ENCODE results near the gene UNG.

Gene UNG

GRCh38 chr12:109099431-109100020, 2.1 kb downstream of the UNG start:
- no peak for DNase-seq (ENCODE audit: low spot score)
- Histone ChIP-seq H3K27me3 (ENCODE audit: insufficient read depth, poor library complexity, severe bottlenecking) (no peaks in the 10 kb centered on the region), H3K4me3 (ENCODE audit: severe bottlenecking) (no peak overlapping the region), H3K4me1 (ENCODE audit: insufficient read depth, poor library complexity, severe bottlenecking) (no peaks in the 10 kb centered on the region), H3K36me3 (ENCODE audit: low read depth) (peaks cover 62% of the 10 kb centered on the region), H3K27ac (ENCODE audit: poor library complexity, severe bottlenecking) (no peak overlapping the region), H3K9me3 (ENCODE audit: severe bottlenecking) (no peaks in the 10 kb centered on the region)
- ATAC-seq (ENCODE audit: low read depth) = no peak
- TF ChIP-seq CTCF (IDR thresholded peaks at IDR 0.05; ENCODE audit: poor library complexity, severe bottlenecking) = no peak

GRCh38 chr12:109100741-109101140, 3.3 kb downstream of the UNG start:
- no peaks in the 10 kb centered on the region for H3K4me1 ChIP-seq (ENCODE audit: insufficient read depth, poor library complexity, severe bottlenecking)
- H3K4me3 ChIP-seq (ENCODE audit: severe bottlenecking) = no peak overlapping the region
- DNase-seq (ENCODE audit: low spot score) (no peak), ATAC-seq (ENCODE audit: low read depth) (no peak)
- H3K27ac ChIP-seq (ENCODE audit: poor library complexity, severe bottlenecking) = no peak overlapping the region
- peaks cover 74% of the 10 kb centered on the region for H3K36me3 ChIP-seq (ENCODE audit: low read depth)
- H3K27me3 ChIP-seq (ENCODE audit: insufficient read depth, poor library complexity, severe bottlenecking) = no peaks in the 10 kb centered on the region
- H3K9me3 ChIP-seq (ENCODE audit: severe bottlenecking) = no peaks in the 10 kb centered on the region
- TF ChIP-seq CTCF (IDR thresholded peaks at IDR 0.05; ENCODE audit: poor library complexity, severe bottlenecking) = no peak

GRCh38 chr12:109102491-109102890, 5.1 kb downstream of the UNG start:
- Histone ChIP-seq H3K9me3 (ENCODE audit: severe bottlenecking) (no peaks in the 10 kb centered on the region), H3K36me3 (ENCODE audit: low read depth) (peaks cover 85% of the 10 kb centered on the region), H3K27me3 (ENCODE audit: insufficient read depth, poor library complexity, severe bottlenecking) (no peaks in the 10 kb centered on the region), H3K4me3 (ENCODE audit: severe bottlenecking) (no peak overlapping the region), H3K4me1 (ENCODE audit: insufficient read depth, poor library complexity, severe bottlenecking) (no peaks in the 10 kb centered on the region), H3K27ac (ENCODE audit: poor library complexity, severe bottlenecking) (no peak overlapping the region)
- ATAC-seq (ENCODE audit: low read depth) = no peak
- DNase-seq (ENCODE audit: low spot score) = no peak
- TF ChIP-seq CTCF (IDR thresholded peaks at IDR 0.05; ENCODE audit: poor library complexity, severe bottlenecking) = no peak

- no peak for ATAC-seq (ENCODE audit: low read depth)
- Histone ChIP-seq H3K27me3 (ENCODE audit: insufficient read depth, poor library complexity, severe bottlenecking) (no peaks in the 10 kb centered on the region), H3K9me3 (ENCODE audit: severe bottlenecking) (no peaks in the 10 kb centered on the region), H3K4me3 (ENCODE audit: severe bottlenecking) (no peak overlapping the region), H3K4me1 (ENCODE audit: insufficient read depth, poor library complexity, severe bottlenecking) (no peaks in the 10 kb centered on the region), H3K36me3 (ENCODE audit: low read depth) (peaks cover 82% of the 10 kb centered on the region), H3K27ac (ENCODE audit: poor library complexity, severe bottlenecking) (no peak overlapping the region)
- no peak for DNase-seq (ENCODE audit: low spot score)
- TF ChIP-seq CTCF (IDR thresholded peaks at IDR 0.05; ENCODE audit: poor library complexity, severe bottlenecking) = no peak
Observed at GRCh38 chr12:109105176-109105575, 7.8 kb downstream of the UNG start.

GRCh38 chr12:109109746-109110350, 12.5 kb downstream of the UNG start:
- no peak for TF ChIP-seq CTCF (IDR thresholded peaks at IDR 0.05; ENCODE audit: poor library complexity, severe bottlenecking)

More at GRCh38 chr12:109109746-109110350, 12.5 kb downstream of the UNG start:
- Histone ChIP-seq H3K4me1 (ENCODE audit: insufficient read depth, poor library complexity, severe bottlenecking) (peaks cover 4% of the 10 kb centered on the region), H3K9me3 (ENCODE audit: severe bottlenecking) (no peaks in the 10 kb centered on the region), H3K27me3 (ENCODE audit: insufficient read depth, poor library complexity, severe bottlenecking) (no peaks in the 10 kb centered on the region), H3K4me3 (ENCODE audit: severe bottlenecking) (no peak overlapping the region), H3K36me3 (ENCODE audit: low read depth) (peaks cover 40% of the 10 kb centered on the region), H3K27ac (ENCODE audit: poor library complexity, severe bottlenecking) (peak overlapping the region; percentile 51)
- ATAC-seq (ENCODE audit: low read depth) = no peak
- no peak for DNase-seq (ENCODE audit: low spot score)
